Measurements from ENCODE around the gene MEFV.

Gene MEFV

GRCh38 chr16:3256146-3256865 is at the start of gene MEFV:
Gene MEFV (minus strand): TSS chr16:3256633. CDS start chr16:3256587, 46 bp downstream.
- DNase-seq (ENCODE audit: low spot score): no peak
- Histone ChIP-seq H3K4me1 (ENCODE audit: insufficient read depth, poor library complexity, severe bottlenecking) (peaks cover 3% of the 10 kb centered on the region), H3K36me3 (ENCODE audit: low read depth) (no peaks in the 10 kb centered on the region), H3K4me3 (ENCODE audit: severe bottlenecking) (no peak within 1 kb of the TSS), H3K9me3 (ENCODE audit: severe bottlenecking) (no peaks in the 10 kb centered on the region), H3K27me3 (ENCODE audit: insufficient read depth, poor library complexity, severe bottlenecking) (no peaks in the 10 kb centered on the region), H3K27ac (ENCODE audit: poor library complexity, severe bottlenecking) (no peak within 1 kb of the TSS)
- TF ChIP-seq CTCF (IDR thresholded peaks at IDR 0.05; ENCODE audit: poor library complexity, severe bottlenecking): no peak
- peak; percentile 48; the same call in 2 of the 3 replicates for ATAC-seq (ENCODE audit: low read depth)

- peak overlapping the region; percentile 49 for H3K4me3 ChIP-seq (ENCODE audit: severe bottlenecking)
- H3K36me3 ChIP-seq (ENCODE audit: low read depth): peaks cover 35% of the 10 kb centered on the region
- no peaks in the 10 kb centered on the region for H3K4me1 ChIP-seq (ENCODE audit: insufficient read depth, poor library complexity, severe bottlenecking)
- ATAC-seq (ENCODE audit: low read depth): no peak
- no peaks in the 10 kb centered on the region for H3K27me3 ChIP-seq (ENCODE audit: insufficient read depth, poor library complexity, severe bottlenecking)
- no peak for DNase-seq (ENCODE audit: low spot score)
- no peak for TF ChIP-seq CTCF (IDR thresholded peaks at IDR 0.05; ENCODE audit: poor library complexity, severe bottlenecking)
- H3K27ac ChIP-seq (ENCODE audit: poor library complexity, severe bottlenecking): peak overlapping the region; percentile 73
- H3K9me3 ChIP-seq (ENCODE audit: severe bottlenecking): peaks cover 26% of the 10 kb centered on the region
Measured at GRCh38 chr16:3306078-3306477, 49.6 kb upstream of the MEFV start.

GRCh38 chr16:3305109-3306068 is 49.0 kb upstream of the MEFV start, which contains the start of the genes TIGD7 and ZNF75A:
Gene TIGD7 (minus strand): TSS chr16:3305430. CDS start chr16:3300614, 4,816 bp downstream.
Gene ZNF75A (plus strand): TSS chr16:3305497. CDS start chr16:3308429, 2,932 bp downstream.
- H3K36me3 ChIP-seq (ENCODE audit: low read depth): peaks cover 35% of the 10 kb centered on the region
- ATAC-seq (ENCODE audit: low read depth): peak; percentile 98
- no peaks in the 10 kb centered on the region for H3K27me3 ChIP-seq (ENCODE audit: insufficient read depth, poor library complexity, severe bottlenecking)
- H3K27ac ChIP-seq (ENCODE audit: poor library complexity, severe bottlenecking): peak within 1 kb of the TSS; percentile 73
- TF ChIP-seq CTCF (IDR thresholded peaks at IDR 0.05; ENCODE audit: poor library complexity, severe bottlenecking): no peak
- peak within 1 kb of the TSS; percentile 49 for H3K4me3 ChIP-seq (ENCODE audit: severe bottlenecking)
- peaks cover 23% of the 10 kb centered on the region for H3K9me3 ChIP-seq (ENCODE audit: severe bottlenecking)
- DNase-seq (ENCODE audit: low spot score): peak; percentile 81
- H3K4me1 ChIP-seq (ENCODE audit: insufficient read depth, poor library complexity, severe bottlenecking): no peaks in the 10 kb centered on the region

GRCh38 chr16:3304370-3304769 is 47.9 kb upstream of the MEFV start:
- DNase-seq (ENCODE audit: low spot score): no peak
- no peaks in the 10 kb centered on the region for H3K27me3 ChIP-seq (ENCODE audit: insufficient read depth, poor library complexity, severe bottlenecking)
- no peaks in the 10 kb centered on the region for H3K4me1 ChIP-seq (ENCODE audit: insufficient read depth, poor library complexity, severe bottlenecking)
- H3K9me3 ChIP-seq (ENCODE audit: severe bottlenecking): peaks cover 22% of the 10 kb centered on the region
- H3K36me3 ChIP-seq (ENCODE audit: low read depth): peaks cover 43% of the 10 kb centered on the region
- H3K27ac ChIP-seq (ENCODE audit: poor library complexity, severe bottlenecking): peak overlapping the region; percentile 73
- no peak for TF ChIP-seq CTCF (IDR thresholded peaks at IDR 0.05; ENCODE audit: poor library complexity, severe bottlenecking)
- peak overlapping the region; percentile 49 for H3K4me3 ChIP-seq (ENCODE audit: severe bottlenecking)
- ATAC-seq (ENCODE audit: low read depth): no peak

All from RWPE2 (cell line).